Kidney glomerular epithelial cell (primary cell): ENCODE data around the gene WNT3.
"Not testable (repeated sequence)": the region's sequence is repeated elsewhere in the genome, so short reads cannot be mapped to it uniquely, and the experiment has no call there.

ENCODE experiments used
- DNase-seq: peaks from one replicate; lab custom pipeline; 2025; lab: John Stamatoyannopoulos, UW

Gene WNT3

DNA sequence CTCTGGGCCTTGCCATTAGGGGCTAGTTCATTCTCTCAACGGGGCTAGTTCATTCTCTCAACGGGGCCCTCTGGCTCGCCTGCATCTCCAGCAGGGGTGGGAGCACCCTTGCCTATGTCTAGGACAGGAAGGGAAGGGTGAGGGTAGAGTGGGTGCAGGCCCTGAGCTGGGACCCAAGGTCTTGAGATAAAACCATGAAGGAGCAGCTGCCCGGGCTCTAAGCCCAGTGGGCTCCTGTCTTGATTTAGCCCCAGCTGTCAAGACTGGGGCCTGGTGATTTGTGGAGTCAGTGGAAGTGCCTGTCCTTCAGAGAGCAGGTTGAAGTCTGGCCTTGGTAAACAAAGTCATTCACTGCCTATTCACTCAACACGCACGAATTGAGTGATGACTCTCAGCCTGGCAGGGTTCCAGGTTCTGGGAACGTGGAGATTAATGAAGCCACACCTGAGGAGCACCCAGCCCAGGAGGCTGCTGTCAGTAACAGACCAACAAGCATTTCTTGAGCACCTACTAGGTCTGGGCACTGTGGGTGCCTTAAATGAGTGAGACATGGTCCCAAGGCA is 35.4 kb downstream of the WNT3 start:
- DNase-seq, result no peak

DNA sequence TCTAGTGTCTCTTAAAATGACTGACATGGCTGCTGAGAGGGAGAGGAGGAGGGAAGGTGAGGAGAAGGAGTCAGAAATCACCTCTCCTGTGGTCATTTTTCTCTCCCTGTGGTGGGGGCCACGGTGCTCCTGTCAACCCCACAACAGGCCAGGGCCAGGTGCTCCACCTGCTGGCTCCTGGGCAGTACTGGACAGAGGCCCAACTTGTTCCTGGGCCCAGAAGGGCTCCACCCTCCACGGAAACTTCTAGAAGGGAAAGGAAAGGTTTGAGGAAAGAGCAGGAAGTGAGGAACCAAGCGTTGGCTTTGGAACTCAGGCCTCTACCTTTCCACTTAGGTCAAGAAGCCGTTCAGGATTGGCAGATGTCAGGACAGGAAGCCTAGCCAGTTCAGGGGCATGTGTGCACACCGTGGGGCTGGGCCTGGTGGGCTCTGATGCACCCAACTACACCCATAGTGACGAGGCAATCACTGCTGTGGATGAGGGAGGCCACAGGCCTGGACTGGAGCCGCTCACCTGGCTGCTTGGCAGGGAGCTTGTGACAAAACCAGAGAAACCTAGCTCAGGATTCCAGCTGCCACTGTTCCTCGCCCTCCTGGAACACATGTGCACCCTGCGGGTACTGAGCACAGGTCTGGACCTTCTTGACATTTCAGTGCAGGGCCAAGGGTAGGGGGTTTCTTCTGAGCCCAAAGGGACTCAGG is 36.1 kb downstream of the WNT3 start:
- DNase-seq, result no peak

DNA sequence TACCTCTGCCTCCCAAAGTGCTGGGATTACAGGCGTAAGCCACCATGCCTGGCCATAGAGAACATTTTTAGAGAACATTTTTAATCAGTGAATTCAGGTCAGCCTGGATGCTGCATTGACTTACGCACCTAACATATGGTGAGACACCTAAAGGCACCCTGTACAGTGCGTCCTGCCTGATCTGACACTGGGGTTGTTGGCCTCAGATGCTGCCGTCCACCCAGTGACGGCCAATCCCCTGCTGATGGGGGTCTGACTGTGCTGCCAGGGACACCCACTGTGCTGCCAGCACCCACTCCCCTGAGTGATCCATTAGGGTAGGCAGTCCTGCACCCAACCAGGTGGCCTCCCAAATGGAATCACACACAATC is 38.5 kb downstream of the WNT3 start:
- no peak for DNase-seq

DNA sequence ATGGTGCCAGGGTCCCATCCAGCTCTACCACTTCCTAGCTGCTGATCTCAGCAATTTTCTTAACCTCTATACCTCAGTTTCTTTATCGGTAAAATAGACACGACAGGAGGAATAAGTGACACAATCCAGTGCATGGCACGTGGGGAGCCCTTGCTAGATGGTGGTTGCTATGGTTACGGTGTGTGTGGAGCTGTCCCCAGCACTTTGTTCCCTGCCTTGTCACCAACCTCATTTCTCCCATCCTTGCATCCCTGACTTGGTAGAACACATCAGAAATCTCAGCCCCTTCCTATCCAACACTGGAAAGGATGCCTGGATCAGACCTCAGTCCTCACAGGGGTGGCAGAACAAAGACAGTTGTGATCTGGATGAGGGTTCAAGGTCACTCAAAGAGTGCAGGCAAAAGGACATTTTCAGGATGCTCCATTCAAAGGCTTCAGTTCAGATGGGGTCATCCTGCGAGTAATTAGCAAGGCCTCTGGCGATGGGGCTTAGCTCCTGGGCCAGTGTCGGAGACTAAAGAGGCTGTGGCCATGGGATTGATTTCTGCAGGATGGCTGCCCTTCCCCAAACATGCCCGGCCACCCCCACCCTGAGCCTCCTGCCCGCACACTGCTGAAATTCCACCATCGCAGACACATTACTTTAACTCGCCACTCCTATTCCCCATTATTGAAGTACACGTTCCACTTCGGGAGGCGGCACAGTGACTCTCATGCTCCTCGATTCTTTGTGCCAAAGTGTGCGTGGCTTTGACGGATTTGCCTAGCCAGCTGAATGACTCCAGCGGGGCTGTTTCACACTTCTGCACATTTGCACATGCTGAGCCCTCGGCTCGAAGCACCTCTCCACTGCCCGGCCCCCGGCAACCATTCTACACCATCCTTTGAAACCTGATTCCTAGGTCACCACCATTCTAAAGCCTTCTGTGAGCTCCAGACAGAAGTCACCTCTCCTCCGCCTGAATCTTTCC is 40.3 kb downstream of the WNT3 start:
- no peak for DNase-seq

DNA sequence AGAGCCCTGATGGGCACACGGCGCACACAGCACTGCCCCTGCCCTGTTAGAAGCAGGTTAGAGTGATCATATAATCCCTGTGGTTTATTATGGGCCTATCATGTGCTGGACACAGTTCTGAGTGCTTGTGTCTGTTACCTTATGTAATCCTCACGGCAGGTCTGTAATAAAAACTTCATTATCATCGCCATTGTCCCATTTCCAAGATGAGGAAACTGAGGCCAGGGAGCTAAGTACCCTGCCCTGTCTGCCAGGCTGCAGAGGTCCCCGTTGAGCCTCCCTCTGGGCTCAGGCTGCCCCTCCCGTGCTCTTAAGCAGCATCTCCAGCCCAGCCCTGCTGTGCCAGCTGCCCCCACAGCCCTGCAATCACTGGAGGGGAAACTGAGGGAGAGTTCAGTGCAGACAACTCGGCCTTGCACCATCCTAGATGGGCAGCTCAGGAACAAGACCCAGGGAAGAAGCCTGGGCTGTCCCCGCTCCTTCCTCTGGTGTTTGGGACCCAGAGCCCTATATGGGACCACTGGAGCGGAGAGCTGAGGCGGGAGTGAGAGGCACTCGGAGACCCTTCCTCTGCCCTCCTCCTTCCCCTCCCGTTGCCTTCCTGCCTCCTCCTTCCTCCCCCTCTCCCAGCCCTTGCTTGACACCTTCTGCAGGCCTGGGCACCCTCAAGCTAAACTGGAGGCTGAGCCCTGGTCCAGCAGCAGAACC is 42.0 kb downstream of the WNT3 start:
- no peak for DNase-seq

DNA sequence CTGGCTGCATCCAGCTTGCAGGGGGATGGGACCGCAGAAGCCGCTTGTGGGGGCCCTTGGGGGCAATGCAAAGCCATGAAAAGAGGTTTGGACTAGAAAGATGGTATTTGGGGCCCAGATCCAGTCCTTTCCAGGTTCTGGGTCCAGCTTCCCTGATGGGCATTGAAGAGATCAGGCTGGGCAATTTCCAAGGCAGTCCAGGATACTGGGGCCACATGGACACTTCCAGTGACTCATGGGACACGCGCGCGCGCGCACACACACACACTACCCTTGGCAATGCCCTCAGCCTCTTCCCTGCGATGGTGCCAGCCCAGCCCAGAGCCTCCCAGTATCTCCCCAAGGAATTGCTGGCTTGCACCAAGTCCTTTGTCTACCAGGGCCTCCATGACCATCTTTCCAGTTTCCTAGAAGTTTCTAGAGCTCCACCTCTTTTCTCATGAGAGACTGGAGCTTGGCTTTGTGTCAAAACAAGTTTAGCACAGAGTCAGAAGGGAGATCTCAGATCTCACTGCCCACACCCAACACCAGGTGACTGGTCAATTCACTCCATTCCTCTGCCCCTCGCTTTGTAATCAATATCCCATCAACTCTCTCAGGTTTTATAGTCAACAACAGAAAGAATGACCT is 44.3 kb downstream of the WNT3 start:
- no peak for DNase-seq

DNA sequence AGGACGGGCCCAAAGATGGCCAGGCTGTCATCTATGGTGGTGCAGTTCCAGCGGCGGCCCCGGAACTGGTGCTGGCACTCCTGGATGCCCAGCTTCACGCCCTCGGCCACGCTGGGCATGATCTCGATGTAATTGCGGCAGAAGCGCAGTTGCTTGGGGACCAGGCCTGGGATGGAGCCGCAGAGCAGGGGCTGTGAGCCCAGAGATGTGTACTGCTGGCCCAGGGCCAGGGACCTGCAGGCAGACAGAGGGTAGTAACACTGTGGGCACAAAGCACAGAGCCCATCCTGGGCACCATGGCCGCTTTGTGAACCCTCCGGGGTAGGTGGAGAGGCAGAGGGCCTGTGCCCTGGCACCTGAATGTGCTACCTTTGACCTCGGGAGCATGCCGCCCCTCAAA is 44.8 kb downstream of the WNT3 start:
- no peak for DNase-seq

DNA sequence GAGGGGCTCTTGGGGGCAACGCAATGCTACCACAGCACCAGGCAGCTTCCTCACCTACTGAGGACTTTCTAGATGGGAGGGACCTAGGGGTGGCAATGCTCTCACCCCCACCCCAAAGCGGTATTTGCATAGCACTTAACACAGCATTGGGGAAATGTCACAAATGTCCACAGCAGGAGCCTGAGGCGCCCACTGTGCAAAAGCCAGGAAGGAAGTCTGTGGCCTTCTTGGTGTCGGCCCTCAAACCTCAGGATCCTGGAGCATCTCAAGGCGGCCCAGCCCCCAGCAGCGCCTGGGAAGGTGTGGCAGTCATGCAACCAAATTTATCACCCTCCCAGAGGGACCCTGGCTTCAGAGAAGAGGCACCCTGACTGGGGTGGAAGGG is 45.3 kb downstream of the WNT3 start:
- DNase-seq, result no peak

DNA sequence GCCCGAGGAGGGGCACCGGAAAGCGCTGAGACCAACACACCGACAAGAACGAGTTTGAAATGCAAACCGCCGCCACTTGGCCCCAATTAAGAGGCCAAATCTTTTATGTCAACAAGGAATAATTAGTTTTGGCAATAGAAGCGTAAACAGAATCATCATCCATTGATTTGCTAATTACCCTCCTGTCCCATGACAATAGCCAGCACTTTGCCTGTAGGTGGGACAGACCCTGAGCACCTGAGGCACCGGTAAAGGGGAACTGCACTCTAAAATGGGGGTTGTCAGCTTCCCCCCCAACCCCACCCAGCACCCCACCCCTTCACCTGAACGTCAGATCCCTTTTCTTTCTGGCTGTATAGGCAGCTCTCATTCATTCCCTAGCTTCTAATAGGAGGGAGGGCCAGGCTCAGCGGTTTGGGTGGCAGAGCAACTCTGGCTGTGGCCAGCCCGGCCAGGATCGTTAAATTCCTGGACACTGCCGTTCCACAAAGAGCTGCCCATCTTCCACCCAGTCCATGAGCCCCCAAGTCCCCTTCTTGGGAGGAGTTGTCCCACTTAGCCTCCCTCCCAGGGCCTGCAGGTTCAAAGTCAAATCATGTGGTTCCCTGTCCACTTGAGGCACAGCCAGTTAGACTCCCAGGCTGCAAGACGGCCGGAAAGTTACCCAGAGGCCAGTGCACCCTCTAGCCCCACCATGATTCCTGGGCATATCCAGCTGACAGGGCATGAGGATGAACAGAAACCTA is 45.8 kb downstream of the WNT3 start:
- no peak for DNase-seq

DNA sequence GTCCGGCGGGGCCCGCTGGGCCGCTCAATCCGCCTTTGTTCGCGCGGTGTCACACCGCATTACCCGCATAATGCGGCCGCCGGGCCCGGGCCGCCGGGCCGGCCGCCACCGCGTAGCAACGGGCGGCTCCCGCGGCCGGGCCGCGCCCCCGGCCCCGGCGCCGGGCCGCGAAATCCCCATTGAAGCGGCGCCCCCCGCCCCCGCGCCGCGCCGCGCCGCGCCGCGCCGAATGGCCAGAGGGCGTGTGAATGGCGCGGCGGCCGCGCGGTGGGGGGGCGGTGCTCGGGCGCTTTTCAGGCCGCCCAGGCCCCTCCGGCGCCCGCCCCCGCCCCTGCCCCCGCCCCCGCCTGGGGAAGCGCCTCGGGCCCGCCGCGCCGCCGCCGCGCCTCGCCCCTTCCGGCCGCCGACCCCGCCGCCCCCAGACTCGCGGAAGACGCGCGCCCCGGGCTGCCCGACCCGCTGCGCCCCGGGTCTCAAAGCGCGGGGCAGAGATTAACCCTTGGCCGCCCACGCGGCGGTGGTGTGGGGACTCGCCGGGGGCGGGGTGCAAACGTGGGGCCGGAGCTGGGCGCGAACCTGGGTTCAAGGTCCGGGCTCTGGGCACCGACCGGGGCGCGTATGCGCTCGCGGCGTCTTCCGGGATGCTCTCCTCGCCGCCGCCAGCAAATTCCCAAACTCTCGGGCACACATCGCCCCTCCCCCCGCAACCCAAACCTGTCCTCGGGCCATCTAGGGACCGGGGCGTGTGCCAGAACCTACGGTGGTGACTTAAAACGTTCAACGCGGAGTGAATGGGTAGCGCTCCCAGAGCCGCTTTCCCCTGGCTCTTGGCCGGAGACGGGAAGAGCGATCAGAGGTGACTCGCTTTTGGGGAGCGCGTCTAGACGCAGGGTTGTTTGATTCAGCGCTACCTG is 46.7 kb downstream of the WNT3 start:
- DNase-seq, result no peak

DNA sequence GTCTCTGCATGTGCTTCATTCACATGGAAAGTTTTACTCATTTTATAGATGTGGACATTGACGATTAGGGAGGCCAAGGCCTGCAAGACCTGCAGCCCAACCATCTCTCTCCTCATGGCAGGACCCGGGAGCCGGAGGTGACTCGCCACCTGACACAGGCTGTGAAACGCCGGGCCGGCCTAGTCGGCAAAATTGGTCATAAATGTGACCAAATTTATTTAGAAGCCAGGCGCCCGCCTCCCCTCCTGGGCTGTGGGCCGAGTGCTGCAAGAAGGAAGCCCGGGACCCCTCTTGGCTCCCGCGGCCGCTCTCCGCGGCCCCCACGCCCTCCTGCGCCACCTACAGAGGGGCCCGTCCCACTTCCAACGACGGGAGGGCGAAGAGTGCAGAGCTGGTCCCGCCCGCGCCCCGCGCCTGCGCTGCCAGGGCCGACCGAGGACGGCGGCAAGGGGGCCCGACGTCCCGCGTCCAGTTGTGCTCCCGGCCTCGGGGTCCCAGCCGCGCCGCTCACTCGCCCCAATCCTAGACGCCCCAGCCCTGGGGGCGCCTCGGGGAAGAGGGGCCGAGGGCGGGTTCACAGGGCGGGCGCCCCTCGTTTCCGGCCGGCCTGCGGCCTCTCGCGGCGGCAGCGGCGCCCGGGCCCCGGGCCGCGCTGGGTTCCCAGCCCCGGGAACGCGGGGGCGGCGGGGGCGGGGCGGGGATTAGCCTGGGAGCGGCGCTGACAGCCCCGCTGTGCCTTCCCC is 47.5 kb downstream of the WNT3 start:
- no peak for DNase-seq

DNA sequence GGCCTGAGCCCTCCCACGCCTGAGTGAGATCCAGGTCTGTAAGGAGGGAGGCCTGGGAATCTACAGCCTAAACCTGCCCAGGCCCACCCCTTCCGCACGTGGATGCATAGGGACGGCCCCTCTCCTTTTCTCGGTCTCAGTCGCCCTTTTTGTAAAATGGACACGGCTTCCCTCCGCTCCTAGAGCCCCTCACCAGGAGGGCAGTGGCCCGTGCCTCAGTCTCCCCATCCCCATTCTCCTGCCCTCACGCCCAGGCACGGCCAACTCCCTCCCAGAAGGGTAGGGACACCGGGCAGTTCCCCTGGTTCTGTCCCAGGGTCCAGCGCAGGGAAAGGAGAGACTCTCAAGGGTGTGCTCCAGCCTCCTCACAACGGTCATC is 48.1 kb downstream of the WNT3 start:
- no peak for DNase-seq

DNA sequence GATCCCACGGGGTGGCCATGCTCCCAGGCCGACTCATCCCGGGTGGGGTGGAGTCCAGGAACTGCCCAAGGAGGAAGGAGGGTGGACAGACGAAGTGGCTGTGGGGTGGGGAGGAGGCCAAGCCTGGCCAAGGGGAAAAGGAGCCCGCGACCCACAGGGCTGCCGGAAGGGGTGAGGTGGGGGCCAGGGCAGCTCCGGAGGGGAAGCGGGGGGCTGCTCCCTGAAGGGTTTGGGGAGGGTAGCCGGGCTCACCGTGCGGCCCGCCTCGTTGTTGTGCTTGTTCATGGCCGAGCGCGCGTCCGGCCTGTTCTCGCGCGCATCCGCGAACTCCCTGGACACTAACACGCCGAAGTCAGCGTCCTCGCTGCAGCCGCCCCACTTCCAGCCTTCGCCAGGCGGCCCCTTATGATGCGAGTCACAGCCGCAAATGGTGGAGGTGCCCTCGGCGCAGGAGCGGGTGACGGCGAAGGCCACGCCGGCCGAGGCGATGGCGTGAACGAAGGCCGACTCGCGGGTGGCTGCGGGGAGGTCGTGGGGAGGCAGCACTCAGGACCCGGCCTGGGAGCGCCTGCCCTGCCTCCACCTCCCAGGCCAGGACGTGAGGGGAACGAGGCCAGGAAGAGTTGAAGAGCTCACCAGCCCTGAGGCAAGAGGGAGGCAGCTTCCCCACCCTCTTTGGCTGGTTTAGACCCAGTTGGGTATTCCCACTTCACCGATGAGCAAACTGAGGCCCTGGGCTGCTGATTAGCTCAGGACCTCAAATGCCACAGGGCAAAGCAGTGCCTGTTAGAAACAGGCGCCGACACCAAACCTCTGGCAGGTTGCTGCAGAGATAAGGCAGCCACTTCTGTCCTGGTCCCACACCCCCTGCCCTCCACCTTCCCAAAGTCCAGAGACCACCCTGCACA is 48.7 kb downstream of the WNT3 start:
- DNase-seq, result no peak

DNA sequence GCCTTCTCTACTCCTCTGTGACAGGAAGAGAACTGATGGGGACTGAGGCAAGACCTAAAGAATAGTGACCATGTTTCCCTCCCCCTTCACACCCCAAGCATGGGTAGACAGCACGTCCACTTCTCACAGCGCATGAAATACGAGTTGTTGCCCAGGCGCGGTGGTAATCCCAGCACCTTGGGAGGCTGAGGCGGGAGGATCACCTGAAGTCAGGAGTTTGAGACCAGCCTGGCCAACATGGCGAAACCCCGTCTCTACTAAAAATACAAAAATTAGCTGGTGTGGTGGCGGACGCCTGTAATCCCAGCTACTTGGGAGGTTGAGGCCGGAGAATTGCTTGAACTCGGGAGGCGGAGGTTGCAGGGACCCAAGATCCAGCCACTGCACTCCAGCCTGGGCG is 49.6 kb downstream of the WNT3 start:
- not testable (repeated sequence) for DNase-seq

DNA sequence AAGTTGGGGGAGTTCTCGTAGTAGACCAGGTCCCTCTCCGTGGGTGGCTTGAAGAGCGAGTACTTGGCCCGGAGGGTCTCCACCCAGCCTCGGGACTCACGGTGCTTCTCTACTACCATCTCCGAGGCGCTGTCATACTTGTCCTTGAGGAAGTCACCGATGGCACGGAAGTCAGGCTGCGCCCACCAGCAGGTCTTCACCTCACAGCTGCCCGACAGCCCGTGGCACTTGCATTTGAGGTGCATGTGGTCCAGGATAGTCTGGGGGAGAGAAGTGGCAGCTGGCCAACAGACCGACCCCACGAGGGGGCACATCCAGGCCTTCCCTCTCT is 50.0 kb downstream of the WNT3 start:
- DNase-seq, result no peak

DNA sequence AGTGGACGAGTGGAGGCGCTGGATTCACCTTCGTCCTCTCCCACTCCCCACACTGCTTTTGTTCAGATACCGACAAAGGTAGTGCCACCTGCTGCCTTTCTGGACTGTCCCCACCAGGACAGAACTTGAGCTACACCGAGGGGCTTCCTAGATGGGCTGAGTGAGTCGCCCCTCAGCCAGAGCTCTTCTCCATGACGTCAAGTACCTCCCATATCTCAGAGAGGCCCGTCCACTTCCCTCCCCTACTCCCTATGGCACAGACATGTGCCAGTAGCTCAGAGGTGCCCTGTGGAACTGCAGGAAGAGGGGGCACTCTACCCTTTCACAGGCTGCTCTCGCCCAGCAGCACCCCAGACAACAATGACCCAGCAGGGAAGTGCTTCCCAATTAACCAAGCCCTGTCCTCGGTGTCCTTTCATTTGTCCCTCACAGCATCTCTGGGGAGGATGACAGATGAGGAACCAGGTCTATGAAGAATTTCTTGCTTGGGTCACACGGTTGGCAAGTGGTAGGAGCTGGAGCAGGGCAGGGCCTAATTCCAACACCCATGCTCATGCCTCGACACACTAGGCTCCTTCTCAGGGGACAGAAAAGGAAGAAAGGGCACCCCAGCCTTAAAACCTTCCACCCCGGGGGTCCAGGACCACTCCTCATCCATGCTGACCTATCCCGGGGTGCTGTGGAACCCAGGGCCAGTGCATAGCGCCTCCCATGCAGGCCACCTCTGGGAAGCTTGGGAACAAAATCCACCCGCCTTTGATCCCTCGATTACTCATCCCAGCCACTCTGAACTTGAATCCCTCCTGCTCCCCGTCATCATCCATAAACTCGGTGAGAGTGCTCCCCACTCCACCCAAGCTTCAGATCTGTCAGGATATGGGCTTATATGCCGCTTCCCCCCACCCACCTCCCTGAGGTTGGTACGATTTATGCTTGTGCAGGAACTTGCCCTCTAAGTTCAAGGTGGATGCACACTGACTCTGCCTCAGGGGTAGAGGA is 51.7 kb downstream of the WNT3 start:
- no peak for DNase-seq

DNA sequence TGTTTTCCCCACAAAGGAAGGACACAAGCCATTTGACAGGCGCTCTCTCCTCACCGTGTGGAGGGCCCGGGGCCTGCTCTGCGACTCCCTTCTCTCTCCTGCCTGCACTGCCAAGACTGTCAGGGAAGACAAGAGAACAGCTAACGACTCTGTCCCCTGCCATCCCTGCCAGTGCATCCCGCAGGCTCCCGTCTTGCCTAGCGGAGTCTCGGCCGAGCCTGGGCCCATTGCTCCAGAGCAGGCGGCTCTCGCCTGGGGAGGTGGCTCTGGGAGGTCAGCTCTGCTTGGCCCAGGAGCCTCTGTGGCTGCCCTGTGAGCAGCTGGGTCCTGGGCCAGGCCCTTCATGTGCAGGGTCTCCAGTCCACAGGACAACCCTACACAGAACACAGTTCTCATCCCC is 53.0 kb downstream of the WNT3 start:
- DNase-seq, result no peak
